Right kidney (tissue), 1 donor: ENCODE results near the gene ICAM4.
A peak's percentile ranks its signal among the peaks of the same experiment; 100 is the strongest.
"Not testable (repeated sequence)": the region's sequence is repeated elsewhere in the genome, so short reads cannot be mapped to it uniquely, and the experiment has no call there.

ENCODE experiments used
- DNase-seq: peaks from one replicate; pipeline ENCODE4 v3.0.0-alpha.2; 2016

Gene ICAM4

DNA sequence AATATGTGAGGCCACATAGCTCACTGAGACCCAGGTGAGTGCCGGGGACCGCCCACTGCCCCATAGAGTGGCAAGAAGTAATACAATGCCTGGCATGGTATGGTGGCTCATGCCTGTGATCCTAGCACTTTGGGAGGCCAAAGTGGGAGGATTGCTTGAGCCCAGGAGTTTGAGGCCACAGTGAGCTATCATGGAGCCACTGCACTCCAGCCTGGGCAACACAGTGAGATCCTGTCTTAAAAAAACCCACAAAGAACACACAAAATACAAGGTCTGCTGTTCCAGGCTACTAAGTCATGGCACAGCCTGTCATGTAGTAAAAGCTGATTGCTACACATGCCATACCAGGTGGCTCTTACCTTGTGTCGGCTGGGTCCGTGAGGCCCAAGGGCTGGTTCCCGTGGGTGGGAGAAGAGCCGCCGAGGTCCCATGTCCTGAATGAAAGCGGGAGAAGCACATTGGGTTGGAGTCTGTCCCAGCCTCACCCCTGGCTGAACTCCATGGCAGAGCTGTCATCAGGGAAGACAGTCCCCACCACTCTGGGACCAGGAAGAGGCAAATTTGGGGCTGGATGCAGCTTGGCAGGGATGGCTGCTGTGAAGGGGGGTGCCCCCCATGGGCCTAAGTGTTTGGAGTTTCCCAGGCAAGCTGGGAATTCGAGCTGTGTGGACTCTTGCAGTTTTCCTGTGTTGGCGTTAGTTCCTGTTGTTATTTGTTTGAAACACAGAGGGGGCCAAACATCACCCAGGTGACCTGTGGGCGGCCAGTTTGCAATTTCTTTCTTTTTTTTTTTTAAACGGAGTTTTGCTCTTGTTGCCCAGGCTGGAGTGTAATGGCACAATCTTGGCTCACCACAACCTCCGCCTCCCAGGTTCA, 32.3 kb downstream of the ICAM4 start:
- DNase-seq = no peak

DNA sequence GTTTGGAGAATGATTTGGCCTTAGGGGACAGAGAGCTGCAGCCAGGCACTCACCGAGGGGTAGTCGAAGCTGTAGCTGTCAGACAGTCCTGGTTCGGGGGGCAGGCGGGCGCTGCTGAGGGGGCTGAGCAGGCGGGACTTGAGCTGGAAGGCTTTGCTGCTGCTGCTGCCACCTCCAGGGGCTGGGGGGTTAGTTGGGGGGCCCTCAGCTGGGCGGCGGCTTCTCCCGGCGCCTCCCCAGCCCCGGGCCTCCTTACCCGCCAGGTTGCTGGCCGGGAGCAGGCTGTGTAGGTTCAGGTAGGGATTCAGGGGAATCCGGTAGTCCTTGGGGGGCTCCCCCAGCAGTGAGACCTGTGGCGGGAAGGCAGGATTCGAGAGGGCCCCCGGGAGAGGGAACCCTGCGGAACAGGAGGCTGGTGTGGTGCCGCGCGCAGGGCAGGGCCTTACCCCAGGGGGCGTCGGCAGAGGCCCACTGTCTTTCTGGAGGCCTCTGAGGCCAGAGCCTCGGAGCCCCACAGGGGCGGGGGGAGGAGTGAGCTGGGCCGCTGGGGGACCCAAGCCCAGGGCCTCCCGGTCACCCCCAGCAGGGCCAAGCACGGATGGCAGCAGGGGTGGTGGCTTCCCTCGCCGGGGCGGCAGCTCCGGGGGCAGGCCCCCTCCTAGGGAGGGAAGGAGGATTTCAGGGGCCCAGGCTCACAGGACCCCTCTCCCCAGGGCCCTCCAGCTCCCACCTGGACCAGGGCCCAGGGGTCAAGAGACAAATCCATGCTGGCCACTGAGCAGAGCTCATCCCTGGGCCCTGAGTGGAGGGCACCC, 34.1 kb downstream of the ICAM4 start:
- no peak for DNase-seq

DNA sequence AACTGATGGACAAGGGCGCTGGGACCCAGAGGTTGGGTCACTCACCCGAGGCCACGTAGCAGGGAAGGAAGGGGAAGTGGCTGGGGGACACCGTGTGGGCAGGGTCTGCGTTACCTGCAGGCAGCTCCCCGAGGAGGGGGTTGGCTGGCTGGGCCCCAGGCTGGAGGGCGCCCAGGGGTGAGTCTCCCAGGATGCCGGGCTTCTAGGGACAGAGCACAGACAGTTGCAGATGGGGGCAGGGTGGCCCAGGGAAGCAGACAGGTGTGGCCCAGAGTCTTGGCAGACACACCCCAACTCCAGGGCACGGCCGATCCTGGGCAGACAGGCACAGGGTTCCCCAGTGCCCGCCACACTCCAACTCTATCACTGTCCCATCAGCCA, 34.7 kb downstream of the ICAM4 start:
- no peak for DNase-seq

DNA sequence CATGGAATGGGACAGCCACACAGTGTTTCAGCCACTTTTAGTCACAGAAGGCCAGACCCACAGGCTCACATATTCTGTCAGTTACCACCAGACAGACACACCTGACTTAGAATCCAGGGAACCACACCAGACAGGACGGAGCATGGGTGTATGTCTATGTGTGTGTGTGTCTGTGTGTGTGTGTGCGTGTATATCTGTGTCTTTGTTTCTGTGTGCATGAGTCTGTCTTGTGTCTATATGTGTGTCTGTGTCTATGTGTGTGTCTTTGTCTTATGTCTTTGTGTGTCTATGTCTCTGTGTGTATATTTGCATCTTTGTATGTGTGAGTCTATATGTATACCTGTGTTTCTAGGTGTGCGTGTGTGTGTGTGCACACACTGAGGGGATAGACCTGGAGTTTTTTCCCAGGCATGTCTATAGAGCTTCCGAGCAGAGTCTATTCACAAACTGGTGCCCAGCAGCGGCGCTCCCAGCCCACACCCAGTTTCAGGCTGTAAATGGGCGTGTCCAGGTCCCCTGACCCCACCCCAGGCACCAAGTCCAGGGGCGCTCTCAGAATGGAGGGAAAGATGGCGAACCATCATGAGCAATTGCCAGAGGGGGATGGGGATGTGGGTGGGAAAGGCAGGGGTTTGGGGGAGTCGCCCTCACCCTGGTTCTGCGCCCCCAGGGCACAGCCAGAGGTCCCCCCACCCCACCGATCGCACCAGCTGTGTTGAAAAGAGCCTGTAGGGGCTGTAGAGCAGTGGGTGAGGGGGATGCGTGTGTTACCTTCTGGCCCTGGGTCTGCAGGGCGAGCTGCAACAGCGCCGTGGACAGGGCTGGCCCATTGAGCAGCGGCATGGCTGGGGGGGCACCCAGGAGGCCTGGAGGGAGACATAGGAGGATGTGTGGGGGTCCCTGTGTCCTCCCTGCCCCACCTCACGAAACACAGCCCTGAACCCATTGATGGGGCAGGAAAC, 35.4 kb downstream of the ICAM4 start:
- DNase-seq = no peak

DNA sequence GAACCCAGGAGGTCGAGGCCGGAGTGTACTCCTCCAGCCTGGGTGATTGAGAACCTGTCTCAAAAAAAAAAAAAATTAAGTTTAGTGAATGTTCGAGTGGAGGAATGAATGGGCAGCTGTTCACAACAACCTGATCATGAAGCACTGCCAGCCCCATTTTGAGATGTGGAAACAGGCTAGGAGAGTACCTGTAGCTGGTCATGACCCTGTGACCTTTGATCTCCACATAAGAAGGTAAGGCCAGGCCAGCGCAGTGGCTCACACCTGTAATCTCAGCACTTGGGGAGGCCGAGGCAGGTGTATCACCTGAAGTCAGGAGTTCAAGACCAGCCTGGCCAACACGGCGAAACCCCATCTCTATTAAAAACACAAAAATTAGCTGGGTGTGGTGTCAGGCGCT, 39.0 kb downstream of the ICAM4 start:
- no peak for DNase-seq

DNA sequence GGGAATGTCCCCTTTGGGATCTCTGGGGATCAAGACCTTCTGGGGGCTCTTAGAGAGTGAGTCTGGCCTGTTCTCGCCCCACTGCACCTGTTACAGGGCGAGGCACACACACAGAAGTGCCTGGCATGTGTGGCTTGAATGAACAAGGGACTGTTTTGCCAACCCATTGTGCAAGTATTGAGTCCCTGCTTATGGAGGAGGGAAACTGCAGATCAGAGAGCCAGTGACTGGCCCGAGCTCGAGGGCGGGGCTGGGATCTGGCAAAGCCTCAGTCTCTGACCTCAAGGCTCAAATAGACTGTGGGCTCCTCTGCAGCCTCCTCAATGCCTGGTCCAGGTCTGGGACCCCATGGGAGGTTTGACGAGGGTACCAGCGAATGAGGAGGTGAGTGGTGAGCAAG, 41.0 kb downstream of the ICAM4 start:
- no peak for DNase-seq

DNA sequence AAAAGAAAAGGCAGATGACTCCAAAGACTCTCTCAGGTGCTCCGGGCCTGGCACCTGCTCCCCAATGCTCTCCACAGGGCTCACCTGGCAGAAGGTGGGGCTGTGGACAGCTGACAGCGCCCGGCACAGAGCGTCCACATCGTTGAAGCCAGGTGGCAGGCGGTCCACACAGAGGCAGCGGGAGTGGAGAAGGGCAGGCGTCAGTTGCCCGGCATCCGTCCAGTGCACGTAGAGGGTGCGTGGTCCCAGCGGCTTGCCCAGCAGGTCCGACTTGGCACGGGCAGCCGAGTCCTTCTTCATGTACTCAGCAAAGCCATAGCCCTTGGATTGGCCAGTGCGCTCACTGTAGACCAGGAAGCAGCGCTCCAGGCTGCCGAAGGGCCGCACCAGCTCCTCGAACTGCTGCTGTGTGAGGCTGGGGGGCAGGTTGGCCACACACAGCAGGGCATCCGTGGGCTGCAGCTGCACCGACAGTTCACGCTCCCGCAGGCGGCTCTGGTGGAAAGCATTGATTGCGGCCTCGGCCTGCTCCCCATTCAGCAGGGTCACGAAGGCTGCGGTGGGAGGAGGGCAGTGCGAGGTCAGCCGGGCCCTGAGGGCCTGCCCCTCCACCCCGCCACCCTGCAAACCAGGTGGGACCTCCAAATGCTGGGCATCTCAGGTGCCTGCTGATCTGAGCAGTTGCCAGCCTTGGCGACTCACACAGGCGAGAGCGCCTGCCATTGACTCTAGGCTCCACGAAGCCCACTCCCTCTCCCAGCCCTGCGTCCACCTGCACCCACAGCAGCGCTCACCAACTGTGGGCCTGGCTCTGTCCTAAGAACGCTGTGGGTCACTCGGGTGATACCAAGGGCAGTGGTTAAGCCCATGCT, 42.0 kb downstream of the ICAM4 start:
- DNase-seq = no peak

DNA sequence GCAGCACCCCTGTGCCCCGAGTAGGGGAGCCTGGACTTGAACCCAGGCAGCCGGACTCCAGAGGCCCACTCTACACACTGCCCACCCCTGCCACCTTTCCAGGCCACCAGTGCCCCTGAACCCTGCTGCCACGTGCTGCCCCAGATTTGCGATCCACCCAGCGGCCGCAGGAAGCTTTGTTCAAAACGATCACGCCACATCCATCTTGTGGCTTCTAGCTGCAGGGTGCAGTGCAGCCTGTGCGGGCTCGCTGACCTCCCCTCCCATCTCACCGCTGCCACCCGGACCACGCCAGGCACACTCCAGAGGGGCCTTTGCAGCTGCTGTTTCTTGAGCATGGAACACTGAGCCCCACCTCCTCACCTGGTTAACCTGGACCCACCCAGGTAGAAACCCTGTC, 42.8 kb downstream of the ICAM4 start:
- no peak for DNase-seq

DNA sequence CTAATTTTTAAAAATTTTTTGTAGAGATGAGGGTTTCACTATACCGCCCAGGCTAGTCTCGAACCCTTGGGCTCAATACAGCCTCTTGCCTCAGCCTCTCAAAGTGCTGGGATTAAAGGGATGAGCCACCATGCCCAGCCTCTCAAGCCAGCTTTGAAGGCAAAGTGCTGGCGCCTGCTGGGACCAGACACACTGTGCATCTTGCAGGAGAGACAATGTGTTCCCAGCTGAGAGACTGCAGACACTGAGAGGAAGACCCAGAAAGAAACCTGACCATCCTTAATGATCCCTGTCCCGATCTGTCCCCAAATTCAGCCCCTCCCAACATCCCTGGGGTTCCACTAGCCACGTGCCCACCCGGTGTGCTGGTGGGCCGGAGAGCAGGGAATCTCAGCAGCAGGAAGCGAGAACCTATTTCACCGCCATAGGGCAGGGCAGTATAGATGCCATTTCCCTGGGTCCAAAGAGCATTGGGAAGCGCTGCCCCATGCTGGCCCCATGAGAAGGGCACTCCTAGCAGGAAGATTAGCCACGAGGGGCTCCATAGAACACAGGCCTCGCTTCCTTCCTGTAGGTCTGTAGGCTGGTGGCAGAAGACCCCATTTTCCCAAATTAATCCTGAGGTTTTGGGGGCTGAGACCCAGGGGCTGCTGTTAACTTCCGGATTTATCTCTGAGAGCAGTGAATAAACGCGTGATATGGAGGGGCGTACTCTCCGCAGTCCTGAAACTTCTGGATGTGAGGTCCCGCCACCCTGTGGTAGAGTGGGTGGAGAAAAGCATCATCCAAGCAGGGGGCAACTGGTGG, 45.6 kb downstream of the ICAM4 start:
- DNase-seq = no peak

DNA sequence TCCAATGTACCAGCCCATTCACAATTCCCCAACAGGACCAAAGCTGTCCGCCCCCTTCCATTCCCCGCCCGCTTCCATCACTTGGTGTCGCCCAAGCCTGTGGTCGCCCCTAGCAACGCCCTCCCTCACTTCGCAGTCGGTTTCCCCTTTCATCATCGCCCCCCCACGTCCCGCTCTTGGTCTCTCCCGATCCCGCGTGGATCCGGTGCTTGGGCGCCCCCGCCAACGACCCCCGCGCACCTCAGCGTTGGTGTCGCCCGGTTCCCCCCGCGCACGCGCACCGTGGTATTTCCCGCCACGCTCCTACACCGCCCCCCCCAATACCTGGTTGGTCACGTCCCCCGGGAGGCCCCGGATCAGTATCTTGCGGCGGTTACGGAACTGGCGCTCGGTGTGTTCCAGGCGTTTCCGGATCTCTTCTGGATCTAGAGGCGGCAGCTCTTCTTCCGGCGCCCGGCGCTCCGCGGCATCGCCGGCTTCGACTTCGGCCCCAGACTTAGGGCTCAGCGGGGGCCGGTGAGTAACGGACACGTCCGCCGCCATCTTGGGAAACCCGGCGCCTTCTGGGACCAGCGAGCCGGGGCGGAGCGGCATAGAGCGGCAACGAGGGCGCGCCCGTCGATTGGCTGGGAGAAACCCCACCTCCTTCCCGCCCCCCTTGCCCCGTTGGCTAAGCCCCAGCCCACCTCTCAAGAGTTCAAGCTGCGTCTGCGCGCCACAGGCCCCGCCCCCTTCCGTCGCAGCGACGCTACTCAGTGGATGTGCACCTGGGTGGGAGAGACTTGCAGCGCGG, 46.4 kb downstream of the ICAM4 start, which contains the start of gene RAVER1:
Gene RAVER1, minus strand, starts transcription at position 565 of the 793 bp plus-strand sequence. Its CDS starts 22 bp downstream, at position 543.
- DNase-seq = peak; percentile 97

DNA sequence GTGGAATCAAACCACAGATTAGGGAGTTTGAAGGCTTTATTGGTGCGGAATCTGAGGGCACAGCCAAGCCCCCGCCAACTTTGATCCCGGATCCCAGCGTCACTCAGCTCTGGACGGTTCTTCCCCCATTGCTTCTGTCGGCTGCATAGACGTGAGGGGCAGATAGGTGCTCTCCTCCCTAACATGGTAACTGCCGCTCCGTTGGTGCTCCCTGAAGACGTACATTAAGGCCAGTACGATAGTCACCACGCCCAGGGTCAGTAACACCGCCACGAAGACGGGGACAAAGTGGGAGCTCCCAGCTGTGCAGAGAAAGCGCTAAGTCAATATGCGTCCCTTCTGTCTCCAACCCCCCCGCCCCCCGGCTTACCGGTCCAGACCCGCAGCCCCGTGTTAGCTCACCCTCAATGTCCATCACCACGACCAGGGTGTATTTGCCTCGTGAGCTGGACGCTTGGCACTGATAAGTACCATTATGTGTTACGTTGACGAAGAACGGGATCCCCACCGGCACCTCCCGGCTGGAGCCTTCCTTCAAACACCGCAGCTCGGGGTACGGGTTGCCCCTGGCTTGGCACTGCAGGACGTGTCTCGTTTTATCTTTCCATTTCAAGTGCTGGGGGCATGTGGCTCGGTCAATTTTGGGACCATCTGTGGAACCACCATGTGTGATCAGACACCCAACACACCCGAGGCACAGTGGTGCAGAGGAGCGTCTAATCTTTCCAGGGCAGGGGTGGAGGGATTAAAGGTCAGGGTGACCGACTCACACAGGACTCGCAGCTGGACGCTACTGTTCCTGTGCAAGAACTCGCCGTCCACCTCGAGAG, 47.2 kb downstream of the ICAM4 start:
- DNase-seq = peak; percentile 83

DNA sequence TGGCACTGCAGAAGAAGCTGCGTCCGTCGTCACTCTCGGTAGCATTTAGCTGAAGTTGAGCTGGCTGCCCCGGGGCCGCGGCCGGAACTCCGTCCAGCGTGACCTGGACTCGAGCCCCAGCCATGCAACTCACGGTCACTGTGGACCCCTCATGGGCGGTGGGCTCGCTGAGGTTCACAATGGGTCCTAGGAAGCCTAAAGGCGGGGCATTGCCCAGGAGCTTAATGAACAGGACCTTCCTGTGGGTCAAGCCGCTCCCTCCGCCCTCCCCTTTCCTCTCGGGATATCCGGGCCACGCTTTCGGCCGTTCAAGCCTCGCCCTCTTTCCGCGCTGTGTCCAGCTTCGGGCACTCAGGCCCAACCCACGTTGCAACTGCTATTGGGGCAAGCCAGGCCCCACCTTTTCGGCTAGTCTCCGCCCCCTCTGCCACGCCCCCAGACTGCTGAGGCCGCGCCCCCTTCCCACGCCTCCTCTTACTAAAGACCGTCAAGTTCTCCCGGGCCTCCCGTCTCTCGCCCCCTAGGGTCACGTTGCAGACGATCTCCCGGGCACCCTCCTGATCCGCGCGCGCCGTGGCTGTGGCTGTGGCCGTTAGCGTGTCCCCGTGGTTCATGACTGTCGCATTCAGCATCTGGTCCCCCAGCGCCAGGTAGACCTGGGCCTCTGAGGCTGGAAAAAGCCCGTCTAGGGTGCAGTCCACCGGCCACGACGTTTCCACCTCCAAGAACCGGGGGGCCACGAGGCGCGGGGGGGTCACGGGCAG, 48.0 kb downstream of the ICAM4 start:
- peak; percentile 78 for DNase-seq

DNA sequence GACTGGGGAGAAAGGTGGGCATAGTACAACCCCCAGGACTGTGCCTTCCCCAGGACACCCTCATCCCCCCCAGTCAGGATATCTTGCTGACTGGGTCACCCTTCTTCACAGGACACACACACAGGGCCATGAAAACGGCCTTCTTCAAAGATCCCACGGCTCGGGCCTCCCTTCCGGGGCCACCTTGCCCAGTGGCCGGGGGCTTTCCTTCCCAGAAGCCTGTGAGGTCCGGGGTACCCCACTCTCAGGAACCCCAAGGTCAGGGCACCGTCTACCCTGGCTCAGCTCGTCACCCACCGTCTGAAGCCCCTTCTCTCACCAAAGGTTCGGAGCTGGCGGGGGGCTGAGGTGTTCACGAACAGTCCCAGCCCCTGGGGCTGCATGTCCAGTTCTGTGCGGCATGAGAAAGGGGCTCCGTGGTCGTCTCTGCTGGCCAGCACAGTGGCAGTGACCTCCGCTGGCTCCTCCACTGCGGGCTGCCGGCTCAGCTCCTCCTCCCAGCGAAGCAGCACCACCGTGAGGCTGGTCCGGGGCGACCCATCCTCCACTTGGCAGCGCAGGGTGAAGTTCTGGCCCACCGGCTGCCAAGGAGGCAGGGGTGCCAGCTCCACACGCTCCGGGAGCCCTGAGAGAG, 48.7 kb downstream of the ICAM4 start:
- DNase-seq = no peak

DNA sequence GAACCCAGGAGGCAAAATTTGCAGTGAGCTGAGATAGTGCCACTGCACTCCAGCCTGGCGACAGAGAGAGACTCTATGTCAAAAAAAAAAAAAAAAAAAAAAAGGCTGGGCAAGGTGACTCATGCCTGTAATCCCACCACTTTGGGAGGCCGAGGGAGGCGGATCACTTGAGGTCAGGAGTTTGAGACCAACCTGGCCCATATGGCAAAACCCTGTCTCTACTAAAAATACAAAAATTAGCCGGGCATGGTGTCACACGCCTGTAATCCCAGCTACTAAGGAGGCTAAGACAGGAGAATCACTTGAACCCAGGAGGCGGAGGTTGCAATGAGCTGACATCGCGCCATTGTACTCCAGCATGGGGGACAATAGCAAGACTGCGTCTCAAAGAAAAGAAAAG, 50.0 kb downstream of the ICAM4 start:
- not testable (repeated sequence) for DNase-seq
